H9 (cell line): Measurements from ENCODE around the gene EXOG. TPM values are rescaled to one million over a fixed set of nuclear protein-coding genes. Genes with fewer than 3 reads are reported as not detected.

Source experiments
- DNase-seq: peaks from one replicate; pipeline ENCODE4 v3.0.0-alpha.2; 2017
- H2AFZ ChIP-seq: one replicate; pipeline ENCODE4 v1.6.1; 2013; ENCODE audit warnings: mild to moderate bottlenecking, low read length, control low read depth, moderate library complexity
- H2AK5ac ChIP-seq: 2 replicates; pipeline ENCODE4 v1.6.1; 2013; ENCODE audit warnings: low read length, control low read depth, mixed read lengths; ENCODE audit not compliant: insufficient read length
- H2BK120ac ChIP-seq: one replicate; pipeline ENCODE4 v1.6.1; 2013; ENCODE audit warnings: low read depth, mild to moderate bottlenecking, low read length, control low read depth, inconsistent platforms; ENCODE audit not compliant: poor library complexity, severe bottlenecking
- H2BK12ac ChIP-seq: 2 replicates; pipeline ENCODE4 v1.6.1; 2013; ENCODE audit warnings: low read length, control low read depth, mixed read lengths, low read depth; ENCODE audit not compliant: insufficient read length
- H2BK15ac ChIP-seq: 2 replicates; pipeline ENCODE4 v1.6.1; 2013; ENCODE audit warnings: low read depth, low read length, control low read depth
- H2BK20ac ChIP-seq: one replicate; pipeline ENCODE4 v1.6.1; 2013; ENCODE audit warnings: low read depth, mild to moderate bottlenecking, low read length, control low read depth, inconsistent platforms; ENCODE audit not compliant: poor library complexity, severe bottlenecking
- H2BK5ac ChIP-seq: 2 replicates; pipeline ENCODE4 v1.6.1; 2013; ENCODE audit warnings: low read length, control low read depth, mixed read lengths; ENCODE audit not compliant: insufficient read length
- H3K14ac ChIP-seq: 2 replicates; pipeline ENCODE4 v1.6.1; 2013; ENCODE audit warnings: low read length, control low read depth; ENCODE audit not compliant: insufficient read depth
- H3K18ac ChIP-seq: 2 replicates; pipeline ENCODE4 v1.6.1; 2013; ENCODE audit warnings: low read depth, mild to moderate bottlenecking, mixed read lengths, low read length, control low read depth; ENCODE audit not compliant: insufficient read length
- H3K23ac ChIP-seq: 2 replicates; pipeline ENCODE4 v1.6.1; 2013; ENCODE audit warnings: low read length, control low read depth, mixed read lengths, low read depth; ENCODE audit not compliant: insufficient read length
- H3K23me2 ChIP-seq: 2 replicates; pipeline ENCODE4 v1.6.1; 2013; ENCODE audit warnings: low read depth, mild to moderate bottlenecking, mixed read lengths, low read length, control low read depth; ENCODE audit not compliant: insufficient read length, poor library complexity, severe bottlenecking
- H3K27ac ChIP-seq: 2 replicates; pipeline ENCODE4 v1.5.1; 2013; ENCODE audit warnings: low read length, control low read depth, mixed read lengths, low read depth; ENCODE audit not compliant: insufficient read length
- H3K27me3 ChIP-seq: 2 replicates; pipeline ENCODE4 v1.6.1; 2013; ENCODE audit warnings: low read length, control low read depth, inconsistent platforms; ENCODE audit not compliant: insufficient read depth
- H3K4ac ChIP-seq: 2 replicates; pipeline ENCODE4 v1.6.1; 2013; ENCODE audit warnings: low read depth, mild to moderate bottlenecking, control low read depth, inconsistent platforms, low read length, moderate library complexity
- H3K4me1 ChIP-seq: 2 replicates; pipeline ENCODE4 v1.6.1; 2013; ENCODE audit warnings: low read length, control low read depth, inconsistent platforms; ENCODE audit not compliant: insufficient read depth
- H3K4me2 ChIP-seq: 2 replicates; pipeline ENCODE4 v1.6.1; 2013; ENCODE audit warnings: low read length, control low read depth, mixed read lengths; ENCODE audit not compliant: insufficient read length, insufficient read depth
- H3K56ac ChIP-seq: 2 replicates; pipeline ENCODE4 v1.6.1; 2013; ENCODE audit warnings: low read depth, mild to moderate bottlenecking, mixed read lengths, low read length, control low read depth; ENCODE audit not compliant: insufficient read length
- H3K79me1 ChIP-seq: 2 replicates; pipeline ENCODE4 v1.6.1; 2013; ENCODE audit warnings: low read depth, mild to moderate bottlenecking, moderate library complexity, low read length, control low read depth, inconsistent platforms; ENCODE audit not compliant: insufficient read depth, poor library complexity, severe bottlenecking
- H3K79me2 ChIP-seq: 2 replicates; pipeline ENCODE4 v1.6.1; 2013; ENCODE audit warnings: low read length, control low read depth, inconsistent platforms; ENCODE audit not compliant: insufficient read depth
- H3K9ac ChIP-seq: 2 replicates; pipeline ENCODE4 v1.6.1; 2013; ENCODE audit warnings: low read length, control low read depth, mixed read lengths; ENCODE audit not compliant: insufficient read length; ENCODE audit errors: extremely low read depth
- H3K9me3 ChIP-seq: one replicate; pipeline ENCODE4 v1.6.1; 2013; ENCODE audit warnings: low read depth, low read length, inconsistent platforms; ENCODE audit not compliant: control insufficient read depth
- H3T11ph ChIP-seq: one replicate; pipeline ENCODE4 v1.6.1; 2013; ENCODE audit warnings: mild to moderate bottlenecking, low read length, control low read depth, inconsistent platforms
- H4K20me1 ChIP-seq: one replicate; pipeline ENCODE4 v1.6.1; 2013; ENCODE audit not compliant: control insufficient read depth, insufficient read length, insufficient read depth
- H4K5ac ChIP-seq: 2 replicates; pipeline ENCODE4 v1.6.1; 2013; ENCODE audit warnings: low read depth, mild to moderate bottlenecking, mixed read lengths, low read length, control low read depth; ENCODE audit not compliant: insufficient read length
- H4K8ac ChIP-seq: replicated peaks from 2 replicates; pipeline ENCODE4 v1.6.1; 2013; ENCODE audit warnings: low read length, control low read depth, mixed read lengths, low read depth; ENCODE audit not compliant: insufficient read length
- H4K91ac ChIP-seq: 2 replicates; pipeline ENCODE4 v1.6.1; 2013; ENCODE audit warnings: low read depth, mild to moderate bottlenecking, moderate library complexity, mixed read lengths, low read length, control low read depth; ENCODE audit not compliant: insufficient read length
- H3K27ac Mint-ChIP-seq, 3 experiments: 2 replicates in 2 of 3; 3 replicates in 1 of 3; pipeline ENCODE4 v1.8.0; 2020 to 2021; ENCODE audit warnings: mixed read lengths in 3 of 3, mild to moderate bottlenecking in 1 of 3, moderate library complexity in 1 of 3
- H3K27me3 Mint-ChIP-seq: 2 replicates; pipeline ENCODE4 v1.8.0; 2021; ENCODE audit warnings: low read depth, mild to moderate bottlenecking, moderate library complexity, mixed read lengths
- H3K36me3 Mint-ChIP-seq, 3 experiments: 2 replicates in 2 of 3; 3 replicates in 1 of 3; pipeline ENCODE4 v1.8.0; 2020 to 2021; ENCODE audit warnings: low read depth in 3 of 3, mixed read lengths in 3 of 3; ENCODE audit not compliant: insufficient read depth in 1 of 3
- H3K4me1 Mint-ChIP-seq, 2 experiments: 2 replicates each; pipeline ENCODE4 v1.8.0; 2020; ENCODE audit warnings: mixed read lengths in 2 of 2
- H3K4me3 Mint-ChIP-seq, 2 experiments: 2 replicates in 1 of 2; 3 replicates in 1 of 2; pipeline ENCODE4 v1.8.0; 2020 to 2021; ENCODE audit warnings: mild to moderate bottlenecking in 2 of 2, mixed read lengths in 2 of 2, moderate library complexity in 1 of 2
- H3K9me3 Mint-ChIP-seq, 2 experiments: 2 replicates in 1 of 2; 3 replicates in 1 of 2; pipeline ENCODE4 v1.8.0; 2020; ENCODE audit warnings: mild to moderate bottlenecking in 2 of 2, mixed read lengths in 2 of 2, moderate library complexity in 1 of 2
- WGBS: extraction: QIAGEN DNeasy Blood & Tissue Kit; methylation state at CpG from one replicate; pipeline ENCODE4 v1.1.7; 2013; ENCODE audit warnings: missing lambda C conversion rate, low lambda C conversion rate, mixed read lengths; ENCODE audit not compliant: insufficient read length; ENCODE audit errors: extremely low coverage; 5-methylcytosine and 5-hydroxymethylcytosine counted together
- total RNA-seq: library from RNA; stranded (reverse); gene quantifications from 2 replicates; pipeline ENCODE4 v1.2.1, GENCODE V29; 2021
- TF ChIP-seq, protein P1 (sequence below): fragments of 200-600 bp; sonication (generic); conservative IDR thresholded peaks from 3 replicates; pipeline ENCODE4 v1.8.0; 2021; ENCODE audit warnings: antibody characterized with exemption, mild to moderate bottlenecking

The EXOG gene
- total RNA-seq, 1 experiment from 2014 or later = 14.1 TPM

- WGBS = 100% methylated on average over 1 of the region's 1 CpG
- peaks cover 38 to 47% of the 10 kb centered on the region in 2 experiments for H3K9me3 Mint-ChIP-seq
- no peaks in the 10 kb centered on the region for H3K27me3 ChIP-seq
- no peak overlapping the region for H3K4ac ChIP-seq
- no peak overlapping the region for H3K4me2 ChIP-seq
- no peaks in the 10 kb centered on the region for H4K20me1 ChIP-seq
- no peak overlapping the region for H2BK5ac ChIP-seq
- no peaks in the 10 kb centered on the region for H3K27me3 Mint-ChIP-seq
- H3K36me3 Mint-ChIP-seq = peaks cover 30 to 45% (median 30%) of the 10 kb centered on the region in 3 experiments
- H2BK15ac ChIP-seq = no peak overlapping the region
- H3K4me3 Mint-ChIP-seq = no peak overlapping the region
- H3T11ph ChIP-seq = no peak overlapping the region
- H3K14ac ChIP-seq = no peak overlapping the region
- H3K9ac ChIP-seq = no peak overlapping the region
- no peak overlapping the region for H2BK20ac ChIP-seq
- H3K79me2 ChIP-seq = peaks cover 30% of the 10 kb centered on the region; the same call in 1 of the 2 replicates
- H3K27ac ChIP-seq = no peak overlapping the region
- H4K5ac ChIP-seq = no peak overlapping the region
- no peak overlapping the region for H2AK5ac ChIP-seq
- no peaks in the 10 kb centered on the region for H3K9me3 ChIP-seq
- no peak overlapping the region for H3K56ac ChIP-seq
- peaks cover 10 to 14% of the 10 kb centered on the region in 2 experiments for H3K4me1 Mint-ChIP-seq
- no peak overlapping the region for H2AFZ ChIP-seq
- peaks cover 3% of the 10 kb centered on the region for H3K79me1 ChIP-seq
- no peak overlapping the region for H3K23ac ChIP-seq
- H3K23me2 ChIP-seq = no peaks in the 10 kb centered on the region
- no peak overlapping the region for H3K18ac ChIP-seq
- no peak overlapping the region for H4K8ac ChIP-seq
- H3K4me1 ChIP-seq = no peaks in the 10 kb centered on the region
- TF ChIP-seq, protein P1, sequence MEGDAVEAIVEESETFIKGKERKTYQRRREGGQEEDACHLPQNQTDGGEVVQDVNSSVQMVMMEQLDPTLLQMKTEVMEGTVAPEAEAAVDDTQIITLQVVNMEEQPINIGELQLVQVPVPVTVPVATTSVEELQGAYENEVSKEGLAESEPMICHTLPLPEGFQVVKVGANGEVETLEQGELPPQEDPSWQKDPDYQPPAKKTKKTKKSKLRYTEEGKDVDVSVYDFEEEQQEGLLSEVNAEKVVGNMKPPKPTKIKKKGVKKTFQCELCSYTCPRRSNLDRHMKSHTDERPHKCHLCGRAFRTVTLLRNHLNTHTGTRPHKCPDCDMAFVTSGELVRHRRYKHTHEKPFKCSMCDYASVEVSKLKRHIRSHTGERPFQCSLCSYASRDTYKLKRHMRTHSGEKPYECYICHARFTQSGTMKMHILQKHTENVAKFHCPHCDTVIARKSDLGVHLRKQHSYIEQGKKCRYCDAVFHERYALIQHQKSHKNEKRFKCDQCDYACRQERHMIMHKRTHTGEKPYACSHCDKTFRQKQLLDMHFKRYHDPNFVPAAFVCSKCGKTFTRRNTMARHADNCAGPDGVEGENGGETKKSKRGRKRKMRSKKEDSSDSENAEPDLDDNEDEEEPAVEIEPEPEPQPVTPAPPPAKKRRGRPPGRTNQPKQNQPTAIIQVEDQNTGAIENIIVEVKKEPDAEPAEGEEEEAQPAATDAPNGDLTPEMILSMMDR = no peak
- no peak overlapping the region for H4K91ac ChIP-seq
- no peak overlapping the region for H2BK12ac ChIP-seq
- no peak overlapping the region for H3K27ac Mint-ChIP-seq
- DNase-seq = no peak
- H2BK120ac ChIP-seq = no peak overlapping the region
Measured at GRCh38 chr3:38469852-38470251, 26.3 kb upstream of the EXOG start.
